GM19452 (cell line): ENCODE data around the gene CNTN5.
A peak's percentile ranks its signal among the peaks of the same experiment; 100 is the strongest.

ENCODE experiments used
- ATAC-seq: cut with Tn5 transposase; IDR thresholded peaks from one replicate; pipeline ENCODE4 v1.9.1; 2021; ENCODE audit not compliant: unreplicated experiment

The CNTN5 gene

GRCh38 chr11:99589771-99590170 lies 569.0 kb downstream of the CNTN5 start:
- no peak for ATAC-seq

GRCh38 chr11:99592266-99592665 lies 571.5 kb downstream of the CNTN5 start:
- ATAC-seq = no peak

- no peak for ATAC-seq
These were observed 572.4 kb downstream of the CNTN5 start for GRCh38 chr11:99593197-99593596.

GRCh38 chr11:99601179-99601578 lies 580.4 kb downstream of the CNTN5 start:
- no peak for ATAC-seq

- ATAC-seq = no peak
These were observed 593.6 kb downstream of the CNTN5 start for GRCh38 chr11:99614352-99614751.

GRCh38 chr11:99630629-99631028 lies 609.9 kb downstream of the CNTN5 start:
- no peak for ATAC-seq

- ATAC-seq = no peak
These were observed 610.9 kb downstream of the CNTN5 start for GRCh38 chr11:99631618-99632017.

- no peak for ATAC-seq
These were observed 612.2 kb downstream of the CNTN5 start for GRCh38 chr11:99632969-99633368.

- ATAC-seq = no peak
These were observed 613.8 kb downstream of the CNTN5 start for GRCh38 chr11:99634581-99634980.

GRCh38 chr11:99638073-99638553 lies 617.4 kb downstream of the CNTN5 start:
- ATAC-seq = no peak

GRCh38 chr11:99640671-99641070 lies 619.9 kb downstream of the CNTN5 start:
- ATAC-seq = no peak

GRCh38 chr11:99645934-99646333 lies 625.2 kb downstream of the CNTN5 start:
- no peak for ATAC-seq

GRCh38 chr11:99670067-99670676 lies 649.4 kb downstream of the CNTN5 start:
- ATAC-seq = no peak

- ATAC-seq = no peak
These were observed 651.2 kb downstream of the CNTN5 start for GRCh38 chr11:99671808-99672409.

GRCh38 chr11:99676292-99676691 lies 655.5 kb downstream of the CNTN5 start:
- ATAC-seq = no peak

- ATAC-seq = no peak
These were observed 661.4 kb downstream of the CNTN5 start for GRCh38 chr11:99682171-99682570.

GRCh38 chr11:99682646-99683045 lies 661.9 kb downstream of the CNTN5 start:
- no peak for ATAC-seq

GRCh38 chr11:99683933-99684332 lies 663.2 kb downstream of the CNTN5 start:
- peak; percentile 67 for ATAC-seq

GRCh38 chr11:99686838-99687237 lies 666.1 kb downstream of the CNTN5 start:
- no peak for ATAC-seq

GRCh38 chr11:99687320-99687719 lies 666.6 kb downstream of the CNTN5 start:
- ATAC-seq = no peak

GRCh38 chr11:99693941-99694492 lies 673.3 kb downstream of the CNTN5 start:
- no peak for ATAC-seq

GRCh38 chr11:99695106-99695505 lies 674.4 kb downstream of the CNTN5 start:
- no peak for ATAC-seq

- no peak for ATAC-seq
These were observed 686.1 kb downstream of the CNTN5 start for GRCh38 chr11:99706848-99707247.
